Hematopoietic multipotent progenitor cell (in vitro differentiated cells): ENCODE results near the gene ZNF831. TPM values are rescaled to one million over a fixed set of nuclear protein-coding genes. Genes with fewer than 3 reads are reported as not detected.

Experiments used
- DNase-seq, 3 donors: peaks; one replicate each; pipeline ENCODE4 v3.0.0-alpha.2; 2011 to 2015; ENCODE audit warnings: low read depth in 2 of 3, low spot score in 2 of 3
- total RNA-seq: library from RNA; depleted of rRNA; stranded (reverse); fragments of >200 nt; gene quantifications from one replicate; pipeline ENCODE4 v1.2.3, GENCODE V29; 2012

The ZNF831 gene
- total RNA-seq, 1 donor, result 0.81 TPM

GRCh38 chr20:59177266-59178250 lies 13.9 kb downstream of the ZNF831 start:
- no peak for DNase-seq

- DNase-seq, result no peak
Measured at GRCh38 chr20:59178983-59179595, 15.5 kb downstream of the ZNF831 start.

GRCh38 chr20:59179988-59180387 lies 16.4 kb downstream of the ZNF831 start:
- no peak for DNase-seq

GRCh38 chr20:59181936-59182335 lies 18.3 kb downstream of the ZNF831 start:
- DNase-seq, result no peak

- no peak for DNase-seq
Measured at GRCh38 chr20:59182401-59183044, 18.9 kb downstream of the ZNF831 start.

- no peak for DNase-seq
Measured at GRCh38 chr20:59183751-59184150, 20.1 kb downstream of the ZNF831 start.

- DNase-seq, result no peak
Measured at GRCh38 chr20:59184880-59185447, 21.3 kb downstream of the ZNF831 start.

- no peak for DNase-seq
Measured at GRCh38 chr20:59185809-59186208, 22.2 kb downstream of the ZNF831 start.

GRCh38 chr20:59190466-59190865 lies 26.8 kb downstream of the ZNF831 start:
- DNase-seq, result no peak

- DNase-seq, result no peak
Measured at GRCh38 chr20:59191036-59191755, 27.6 kb downstream of the ZNF831 start.

- DNase-seq, result no peak
Measured at GRCh38 chr20:59191756-59192532, 28.3 kb downstream of the ZNF831 start.

- DNase-seq, result no peak
Measured at GRCh38 chr20:59192533-59192896, 28.9 kb downstream of the ZNF831 start.

- DNase-seq, result no peak
Measured at GRCh38 chr20:59193325-59193724, 29.7 kb downstream of the ZNF831 start.

GRCh38 chr20:59194023-59194935 lies 30.7 kb downstream of the ZNF831 start:
- DNase-seq, result no peak

- DNase-seq, result no peak
Measured at GRCh38 chr20:59195316-59195993, 31.8 kb downstream of the ZNF831 start.

GRCh38 chr20:59204165-59204894 lies 40.7 kb downstream of the ZNF831 start:
- no peak for DNase-seq

- DNase-seq, result no peak
Measured at GRCh38 chr20:59205044-59205443, 41.4 kb downstream of the ZNF831 start.
